HL-60 (cell line): ENCODE measurements around the gene FKBP9.
"Not testable (repeated sequence)": the region's sequence is repeated elsewhere in the genome, so short reads cannot be mapped to it uniquely, and the experiment has no call there.

Source experiments
- DNase-seq, 2 experiments: peaks; one replicate each; pipeline ENCODE4 v3.0.0-alpha.2; 2010 to 2020; ENCODE audit warnings: low read depth in 1 of 2, low spot score in 1 of 2
- H3K27ac ChIP-seq: fragments of 250-450 bp; sonication (Bioruptor Pico); replicated peaks from 2 replicates; pipeline ENCODE4 v1.5.1; 2020; ENCODE audit warnings: mild to moderate bottlenecking, moderate library complexity
- H3K27me3 ChIP-seq: fragments of 250-450 bp; sonication (Bioruptor Pico); 2 replicates; pipeline ENCODE4 v1.5.1; 2021; ENCODE audit warnings: mild to moderate bottlenecking, moderate library complexity; ENCODE audit not compliant: insufficient read depth, poor library complexity, severe bottlenecking
- H3K4me3 ChIP-seq: replicated peaks from 2 replicates; pipeline ENCODE4 v1.5.1; 2011; ENCODE audit warnings: mild to moderate bottlenecking, control low read depth, low read length; ENCODE audit not compliant: insufficient read depth
- POLR2AphosphoS5 ChIP-seq: IDR thresholded peaks from 2 replicates; pipeline ENCODE4 v1.6.1; 2012; ENCODE audit warnings: low read depth

Gene FKBP9

GRCh38 chr7:32977159-32977558 is 19.9 kb downstream of the FKBP9 start:
- not testable (repeated sequence) for H3K27me3 ChIP-seq, H3K4me3 ChIP-seq
- 0 out of 2 replicates have a peak, but pooled peaks have one; percentile 34 for TF ChIP-seq POLR2AphosphoS5
- DNase-seq: peak; percentile 63 to 82
- H3K27ac ChIP-seq: peak overlapping the region; percentile 56

DNA sequence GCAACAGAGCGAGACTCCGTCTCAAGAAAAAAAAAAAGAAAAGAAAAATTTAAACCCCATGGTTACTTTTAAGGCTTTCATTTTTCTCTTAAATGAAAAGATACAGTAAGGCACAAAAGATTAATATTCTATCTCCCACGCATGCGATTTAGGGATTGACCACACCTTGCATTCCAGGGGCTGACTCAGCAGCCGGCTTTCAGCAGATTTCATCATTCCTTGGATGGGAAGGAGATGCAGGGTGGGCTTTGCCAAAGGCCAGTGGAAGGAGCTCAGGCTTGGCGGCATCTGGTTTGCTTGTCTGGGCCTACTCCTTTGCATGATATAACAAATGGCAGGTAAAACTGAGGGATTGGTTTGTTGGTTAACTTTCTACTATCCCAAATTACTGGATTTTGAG is 22.0 kb downstream of the FKBP9 start:
- not testable (repeated sequence) for DNase-seq, H3K4me3 ChIP-seq, H3K27ac ChIP-seq, H3K27me3 ChIP-seq

GRCh38 chr7:32979902-32980301 is 22.7 kb downstream of the FKBP9 start:
- H3K4me3 ChIP-seq, H3K27ac ChIP-seq, DNase-seq, H3K27me3 ChIP-seq: not testable (repeated sequence)

DNA sequence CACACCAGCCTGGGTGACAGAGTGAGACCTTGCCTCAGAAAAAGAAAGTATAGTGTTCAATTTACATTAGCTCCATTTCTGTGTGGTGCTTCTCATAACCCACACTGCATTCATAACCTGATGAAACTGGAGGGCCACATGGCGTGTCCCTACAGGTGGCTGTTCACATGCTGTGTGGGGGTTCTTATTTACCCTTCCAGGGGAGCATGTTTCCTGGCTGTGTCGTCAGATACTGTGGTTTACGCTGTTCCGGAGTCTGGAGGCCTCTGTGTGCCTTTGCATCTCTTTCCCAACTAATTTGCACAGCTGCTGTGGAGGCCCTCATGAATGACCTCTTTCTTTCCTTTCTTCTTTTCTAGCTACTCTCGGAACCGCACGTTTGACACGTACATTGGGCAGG is 30.9 kb downstream of the FKBP9 start:
- not testable (repeated sequence) for H3K4me3 ChIP-seq, H3K27me3 ChIP-seq
- H3K27ac ChIP-seq: peak overlapping the region; percentile 74
- TF ChIP-seq POLR2AphosphoS5: peak; percentile 75
- peak; percentile 26 to 90 for DNase-seq

DNA sequence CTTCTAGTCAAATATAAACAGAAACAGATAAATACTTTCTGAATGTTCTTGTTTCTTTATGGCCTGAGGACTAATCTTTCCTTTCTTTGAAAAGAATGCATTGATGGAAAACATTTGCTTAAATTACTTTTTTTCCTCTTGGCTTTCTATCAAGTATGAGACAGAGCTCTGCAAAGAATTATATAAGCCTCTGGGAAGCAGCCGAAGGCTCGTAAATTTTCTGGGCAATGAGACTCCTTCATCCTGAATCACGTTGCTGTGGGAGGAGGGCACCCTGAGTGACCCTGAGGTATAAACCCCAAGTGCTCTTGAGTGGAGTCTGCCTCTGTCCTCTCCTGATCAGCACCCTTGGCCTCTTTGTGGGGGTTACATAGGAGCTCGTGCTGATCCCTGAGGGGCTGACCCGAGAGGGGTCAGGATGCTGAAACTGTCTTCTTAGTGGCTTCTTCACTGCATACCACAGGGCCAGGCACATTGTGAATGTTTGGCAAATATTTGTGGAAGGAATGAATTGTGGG is 33.9 kb downstream of the FKBP9 start:
- not testable (repeated sequence) for DNase-seq, H3K4me3 ChIP-seq, H3K27me3 ChIP-seq, H3K27ac ChIP-seq

DNA sequence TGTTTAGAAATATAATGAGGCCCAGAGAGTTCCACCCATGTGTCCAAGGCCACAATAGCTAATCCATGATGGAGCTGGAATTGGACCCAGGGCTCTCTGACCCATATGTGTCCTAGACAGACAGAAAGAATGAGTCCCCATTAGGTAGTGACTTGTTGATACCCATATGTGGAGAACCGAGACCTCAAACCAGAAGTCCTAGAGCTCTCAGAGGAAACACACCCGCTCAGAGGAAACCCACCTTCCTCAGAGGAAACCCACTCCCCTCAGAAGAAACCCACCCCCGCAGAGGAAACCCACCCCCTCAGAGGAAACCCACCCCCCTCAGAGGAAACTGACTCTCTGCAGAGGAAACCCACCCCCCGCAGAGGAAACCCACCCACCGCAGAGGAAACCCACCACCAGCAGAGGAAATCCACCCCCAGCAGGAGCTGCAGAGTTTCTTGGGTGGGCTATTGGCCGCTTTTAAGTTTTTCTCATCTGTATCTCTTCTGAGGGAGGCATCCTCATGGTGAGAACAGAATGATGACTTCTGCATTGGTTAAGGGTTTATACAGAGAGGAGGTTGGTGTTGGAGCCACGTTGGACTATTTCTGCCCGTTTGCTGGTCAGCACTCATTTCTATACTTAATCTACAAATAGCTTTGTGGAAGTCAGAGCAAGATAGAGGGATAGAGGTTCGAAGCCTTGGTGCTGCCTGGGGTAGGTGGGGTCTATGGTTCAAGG is 34.9 kb downstream of the FKBP9 start:
- not testable (repeated sequence) for H3K27ac ChIP-seq, DNase-seq, H3K27me3 ChIP-seq, H3K4me3 ChIP-seq

DNA sequence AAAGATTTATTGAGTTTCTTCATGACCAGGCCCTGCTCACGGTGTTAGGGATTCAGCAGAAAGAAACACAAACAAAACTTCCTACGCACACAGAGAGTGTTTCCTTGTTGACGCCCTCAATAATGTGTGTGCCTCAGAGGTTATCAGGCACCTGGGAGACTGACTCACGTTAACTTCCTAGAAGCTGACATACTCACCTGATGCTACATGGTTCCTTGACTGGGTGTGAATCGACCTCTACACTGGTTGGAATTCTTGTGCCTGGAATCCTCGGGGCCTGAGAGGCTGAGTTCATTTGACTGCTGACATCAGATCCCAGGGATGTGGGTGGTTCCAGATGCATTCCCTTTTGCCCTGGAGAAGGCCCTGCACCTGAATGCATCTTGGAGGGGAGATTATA is 35.5 kb downstream of the FKBP9 start:
- H3K27ac ChIP-seq, H3K4me3 ChIP-seq, H3K27me3 ChIP-seq, DNase-seq: not testable (repeated sequence)

DNA sequence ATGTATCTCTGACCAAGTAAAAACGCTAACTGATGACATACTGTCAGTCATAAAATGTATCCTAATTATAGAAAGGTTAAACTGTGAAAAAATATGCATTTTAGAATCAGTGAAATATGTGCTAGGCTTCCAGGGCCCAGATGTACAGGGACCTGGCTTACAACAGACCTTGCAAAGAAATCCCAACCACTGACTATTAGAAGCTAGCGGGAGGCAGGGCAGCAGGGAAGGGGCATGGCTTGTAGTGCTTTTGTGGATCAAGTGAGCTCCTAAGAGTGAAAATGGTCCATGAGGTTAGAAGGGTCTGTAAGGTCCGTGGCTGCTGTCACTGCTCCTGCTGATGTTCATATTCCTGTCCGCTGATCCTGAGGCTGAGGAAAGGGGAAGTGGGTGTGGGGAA is 40.7 kb downstream of the FKBP9 start:
- H3K27me3 ChIP-seq, DNase-seq, H3K27ac ChIP-seq, H3K4me3 ChIP-seq: not testable (repeated sequence)

DNA sequence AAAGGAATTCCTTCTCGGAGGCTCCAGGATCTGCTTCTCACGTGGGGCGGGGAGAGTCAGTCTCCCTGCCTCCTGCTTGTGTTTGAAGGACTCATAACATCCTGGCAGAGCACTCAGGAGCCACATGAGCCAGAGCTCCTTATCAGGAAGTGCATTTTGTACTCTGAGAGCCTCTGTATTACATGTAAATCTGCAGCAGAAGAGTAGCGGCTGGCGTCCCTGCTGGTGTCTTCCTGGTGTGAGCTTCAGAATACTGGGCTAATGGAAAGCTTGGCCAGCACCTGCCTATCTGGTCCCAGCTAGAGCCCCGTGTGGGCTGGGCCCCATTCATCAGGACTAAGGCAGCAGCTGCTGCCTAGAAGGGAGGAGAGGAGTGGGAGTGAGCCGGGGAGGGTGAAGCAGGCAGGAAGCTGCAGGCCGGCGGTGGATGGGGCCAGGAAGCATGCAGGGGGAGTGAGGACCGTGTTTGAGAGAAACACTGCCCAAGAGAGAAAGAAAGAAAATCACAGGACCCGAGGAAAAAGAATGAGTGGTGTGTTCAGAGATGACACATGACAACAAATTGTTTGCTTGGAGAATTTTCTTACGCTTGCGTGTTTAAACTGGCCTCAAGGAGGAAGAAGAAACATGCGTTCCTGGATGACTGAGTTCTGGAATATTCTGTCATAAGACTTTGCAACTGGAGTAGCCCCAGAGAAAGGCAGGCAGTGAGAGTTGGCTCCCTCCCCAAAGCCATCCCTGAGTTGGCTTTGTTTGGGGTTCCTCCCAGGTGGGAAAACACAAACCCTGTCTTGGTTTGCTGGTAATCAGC is 41.3 kb downstream of the FKBP9 start:
- H3K4me3 ChIP-seq, H3K27me3 ChIP-seq, H3K27ac ChIP-seq: not testable (repeated sequence)
- peak in 1 of 2 experiments; percentile 15 for DNase-seq

GRCh38 chr7:32999380-32999779 is 42.1 kb downstream of the FKBP9 start:
- H3K27ac ChIP-seq, H3K4me3 ChIP-seq, DNase-seq, H3K27me3 ChIP-seq: not testable (repeated sequence)

DNA sequence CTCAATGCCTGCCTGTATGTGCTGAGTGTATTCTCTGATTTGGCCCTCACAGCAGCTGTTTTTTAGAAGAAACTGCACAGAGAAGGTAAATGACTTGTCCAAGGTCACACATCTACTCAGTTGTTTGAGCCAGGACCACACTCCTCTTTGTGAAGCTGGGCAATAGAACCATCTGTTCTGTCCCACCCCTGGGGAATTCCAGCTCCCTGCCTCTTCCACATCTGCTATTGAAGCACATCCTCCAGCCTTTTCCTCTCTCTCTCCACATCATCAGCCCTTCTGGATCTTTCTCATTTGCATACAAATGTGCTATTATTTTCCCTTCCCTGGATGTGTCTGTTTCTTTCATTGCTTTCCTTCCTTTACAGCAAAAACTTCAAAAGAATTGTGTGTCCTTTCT is 45.9 kb downstream of the FKBP9 start:
- not testable (repeated sequence) for H3K27ac ChIP-seq, DNase-seq, H3K4me3 ChIP-seq, H3K27me3 ChIP-seq

- not testable (repeated sequence) for H3K4me3 ChIP-seq, H3K27me3 ChIP-seq, DNase-seq, H3K27ac ChIP-seq
Measured at GRCh38 chr7:33004104-33004616, 46.9 kb downstream of the FKBP9 start.

- not testable (repeated sequence) for H3K4me3 ChIP-seq, H3K27ac ChIP-seq, DNase-seq, H3K27me3 ChIP-seq
Measured at GRCh38 chr7:33005193-33005592, 48.0 kb downstream of the FKBP9 start.

- not testable (repeated sequence) for H3K27ac ChIP-seq, H3K27me3 ChIP-seq, DNase-seq, H3K4me3 ChIP-seq
Measured at GRCh38 chr7:33005690-33006089, 48.5 kb downstream of the FKBP9 start.
